AG04449 (cell line): ENCODE results near the gene TNFSF13B.

Source experiments
- CTCF ChIA-PET: fragments of 350-600 bp; formaldehyde crosslinking; extraction: SDS; loops from one replicate; lab custom pipeline; 2021; ENCODE audit warnings: antibody characterized with exemption; lab: Yijun Ruan, JAX
- POLR2A ChIA-PET: fragments of 400-600, 350-600 bp; formaldehyde crosslinking; extraction: SDS; loops from one replicate; lab custom pipeline; 2020; ENCODE audit warnings: antibody characterized with exemption, inconsistent platforms; lab: Yijun Ruan, JAX
- DNase-seq: peaks from one replicate; pipeline ENCODE4 v3.0.0-alpha.2; 2010; ENCODE audit warnings: low read depth, low spot score
- H3K4me3 ChIP-seq: 2 replicates; pipeline ENCODE4 v1.5.1; 2011; ENCODE audit warnings: low read depth, mild to moderate bottlenecking, control low read depth, low read length
- CTCF ChIP-seq: IDR thresholded peaks from one replicate; pipeline ENCODE4 v1.5.1; 2011; ENCODE audit warnings: mild to moderate bottlenecking, moderate library complexity, low read length, control low read depth, inconsistent platforms; ENCODE audit not compliant: insufficient read depth; ENCODE audit errors: missing control alignments

Gene TNFSF13B, protein sequence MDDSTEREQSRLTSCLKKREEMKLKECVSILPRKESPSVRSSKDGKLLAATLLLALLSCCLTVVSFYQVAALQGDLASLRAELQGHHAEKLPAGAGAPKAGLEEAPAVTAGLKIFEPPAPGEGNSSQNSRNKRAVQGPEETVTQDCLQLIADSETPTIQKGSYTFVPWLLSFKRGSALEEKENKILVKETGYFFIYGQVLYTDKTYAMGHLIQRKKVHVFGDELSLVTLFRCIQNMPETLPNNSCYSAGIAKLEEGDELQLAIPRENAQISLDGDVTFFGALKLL

GRCh38 chr13:108269601-108270328 lies at the start of gene TNFSF13B:
Gene TNFSF13B, plus strand, starts transcription at chr13:108269718. Its CDS starts 178 bp downstream, at chr13:108269896.
- ChIA-PET CTCF (no interaction called here), POLR2A (no interaction called here)
- no peak for TF ChIP-seq CTCF
- no peak for DNase-seq
- H3K4me3 ChIP-seq: peak within 1 kb of the TSS; percentile 48

DNA sequence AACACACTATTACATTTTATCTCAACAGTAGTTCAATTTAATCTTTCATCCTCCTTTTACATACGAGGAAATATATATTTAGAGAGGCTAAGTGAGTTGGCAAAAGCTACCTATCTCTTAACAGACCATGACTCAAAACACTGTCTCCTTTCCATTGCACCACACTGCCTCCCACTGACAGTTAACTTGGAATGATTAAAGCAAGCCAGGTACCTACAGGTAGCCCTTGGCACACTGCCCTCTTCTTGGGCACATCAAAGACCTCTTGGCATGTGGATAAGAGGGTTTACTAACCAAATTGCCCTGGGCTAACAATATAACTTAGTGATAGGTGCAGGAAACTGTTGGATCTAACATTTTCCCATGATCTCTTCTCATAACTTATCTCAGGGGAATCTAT lies 49.5 kb upstream of the TNFSF13B start:
- POLR2A ChIA-PET: no interaction called here
- CTCF ChIA-PET: interaction anchor here (1.9 kb wide), 1 partner anchor 9 kb away, joined by 5 read pairs; no protein-coding TSS in a partner anchor
- no peak overlapping the region for H3K4me3 ChIP-seq
- TF ChIP-seq CTCF: no peak
- no peak for DNase-seq

DNA sequence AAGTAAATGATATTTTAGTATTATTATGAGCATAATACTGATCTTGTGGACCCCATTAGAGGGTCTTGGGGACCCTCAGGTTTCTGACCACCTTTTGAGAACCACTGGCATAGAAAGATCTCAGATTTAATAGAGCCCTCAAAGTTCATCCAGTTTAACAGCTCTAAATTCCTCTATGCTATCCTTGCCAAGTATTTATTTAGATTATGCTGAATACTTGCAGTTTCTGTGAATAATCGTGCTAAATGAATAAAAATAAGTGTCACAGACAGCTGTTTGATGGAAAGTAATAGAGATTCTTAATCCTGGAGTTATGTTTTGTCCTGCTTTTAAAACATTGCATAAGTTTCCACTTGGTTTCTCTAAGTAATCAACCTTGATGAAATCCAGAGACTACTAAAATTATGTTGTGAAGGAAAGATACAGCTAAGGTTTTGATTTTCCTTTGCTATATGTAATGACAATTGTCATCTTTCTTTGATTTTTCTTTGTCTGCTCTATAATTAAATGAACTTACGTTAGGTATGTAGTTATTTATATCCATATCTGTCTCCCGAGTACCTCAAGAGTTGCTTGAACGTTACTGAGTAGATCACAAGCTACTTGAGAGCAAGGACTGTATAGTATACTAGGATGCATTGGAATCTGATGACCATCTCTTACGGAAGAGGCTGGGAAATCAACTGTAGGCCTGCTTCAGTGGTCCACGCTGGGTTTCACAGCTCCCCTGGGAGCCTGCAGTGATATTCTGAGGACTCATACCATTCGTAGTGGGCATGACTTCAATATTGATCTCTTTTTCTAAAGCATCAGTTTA lies 45.6 kb upstream of the TNFSF13B start:
- ChIA-PET CTCF (interaction anchor here (1.4 kb wide), 2 partner anchors 16 to 671 kb away, joined by 4 read pairs; no protein-coding TSS in a partner anchor), POLR2A (no interaction called here)
- no peak overlapping the region for H3K4me3 ChIP-seq
- DNase-seq: no peak
- TF ChIP-seq CTCF: no peak

- no peak for TF ChIP-seq CTCF
- no peak overlapping the region for H3K4me3 ChIP-seq
- DNase-seq: no peak
- ChIA-PET POLR2A (no interaction called here), CTCF (interaction anchor here (1.4 kb wide), 1 partner anchor 14 kb away, joined by 4 read pairs; no protein-coding TSS in a partner anchor)
Observed at GRCh38 chr13:108225440-108225839, 44.1 kb upstream of the TNFSF13B start.

DNA sequence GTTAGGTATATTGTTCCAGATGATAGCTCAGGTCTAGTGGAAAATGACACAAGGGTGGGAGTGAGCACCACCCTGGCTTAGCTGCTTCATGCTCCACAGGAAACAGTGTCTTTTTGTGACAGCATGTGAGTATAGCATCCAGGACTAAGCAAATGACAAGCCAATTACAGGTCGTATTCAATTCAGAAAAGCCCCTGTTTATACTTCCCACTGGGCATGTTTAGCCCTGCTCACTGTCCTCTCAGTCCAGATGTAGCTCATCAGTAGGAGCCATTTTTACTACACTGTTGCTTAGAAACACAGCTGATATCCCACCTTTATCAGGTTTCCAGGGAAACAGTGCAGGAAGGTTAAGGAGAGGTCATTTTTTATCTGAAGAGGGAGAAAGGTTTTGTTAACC lies 43.3 kb upstream of the TNFSF13B start:
- ChIA-PET POLR2A (no interaction called here), CTCF (interaction anchor here (0.8 to 1.0 kb wide), 2 partner anchors 10 to 669 kb away, joined by 3 read pairs; no protein-coding TSS in a partner anchor)
- TF ChIP-seq CTCF: no peak
- H3K4me3 ChIP-seq: no peak overlapping the region
- DNase-seq: no peak
